SK-N-SH treated with all-trans-retinoic acid at 6 μM for 48 hours (cell line): ENCODE measurements around the gene NIPSNAP3A.

Experiments
- CREB5 ChIP-seq: fragments of 250-450 bp; sonication (Bioruptor Pico); IDR thresholded peaks from 2 replicates; pipeline ENCODE4 v1.5.1; 2020; ENCODE audit warnings: low read depth, mild to moderate bottlenecking, moderate library complexity
- CSDC2 ChIP-seq: fragments of 250-450 bp; sonication (Bioruptor Pico); IDR thresholded peaks from 2 replicates; pipeline ENCODE4 v1.5.0; 2020; ENCODE audit warnings: mild to moderate bottlenecking, moderate library complexity
- CSRNP3 ChIP-seq: fragments of 250-450 bp; sonication (Bioruptor Pico); IDR thresholded peaks from 2 replicates; pipeline ENCODE4 v1.5.1; 2021; ENCODE audit warnings: mild to moderate bottlenecking, moderate library complexity
- GLIS3 ChIP-seq: fragments of 250-450 bp; sonication (Bioruptor Pico); IDR thresholded peaks from 2 replicates; pipeline ENCODE4 v1.5.0; 2020; ENCODE audit warnings: mild to moderate bottlenecking, moderate library complexity
- OSR1 ChIP-seq: fragments of 250-450 bp; sonication (Bioruptor Pico); IDR thresholded peaks from 2 replicates; pipeline ENCODE4 v1.8.0; 2022; ENCODE audit warnings: moderate library complexity, mild to moderate bottlenecking, inconsistent platforms
- PATZ1 ChIP-seq: fragments of 250-450 bp; sonication (Bioruptor Pico); IDR thresholded peaks from 2 replicates; pipeline ENCODE4 v1.8.0; 2020; ENCODE audit warnings: mild to moderate bottlenecking, moderate library complexity, borderline replicate concordance
- SNAI2 ChIP-seq: fragments of 250-450 bp; sonication (Bioruptor Pico); IDR thresholded peaks from 2 replicates; pipeline ENCODE4 v1.5.0; 2020; ENCODE audit warnings: mild to moderate bottlenecking, moderate library complexity
- TOX ChIP-seq: fragments of 250-450 bp; sonication (Bioruptor Pico); IDR thresholded peaks from 2 replicates; pipeline ENCODE4 v1.8.0; 2021; ENCODE audit warnings: mild to moderate bottlenecking, moderate library complexity, borderline replicate concordance
- ZC3H10 ChIP-seq: fragments of 250-450 bp; sonication (Bioruptor Pico); IDR thresholded peaks from 2 replicates; pipeline ENCODE4 v1.5.1; 2021; ENCODE audit warnings: mild to moderate bottlenecking, moderate library complexity
- ZFP3 ChIP-seq: fragments of 250-450 bp; sonication (Bioruptor Pico); IDR thresholded peaks from 2 replicates; pipeline ENCODE4 v1.5.0; 2020; ENCODE audit warnings: mild to moderate bottlenecking, moderate library complexity
- ZNF70 ChIP-seq: fragments of 450-650 bp; formaldehyde crosslinking; IDR thresholded peaks from 2 replicates; pipeline ENCODE4 v1.5.0; 2020; ENCODE audit warnings: mild to moderate bottlenecking, moderate library complexity
- ZNF8 ChIP-seq: fragments of 450-650 bp; formaldehyde crosslinking; IDR thresholded peaks from 2 replicates; pipeline ENCODE4 v1.5.0; 2020; ENCODE audit warnings: mild to moderate bottlenecking, moderate library complexity

GRCh38 chr9:104746798-104747197 lies 685 bp upstream of the NIPSNAP3A start:
- no peak for TF ChIP-seq ZFP3 (CRISPR knock-in tag)
- no peak for TF ChIP-seq ZNF70
- TF ChIP-seq PATZ1 (CRISPR knock-in tag), result no peak
- no peak for TF ChIP-seq ZNF8 (CRISPR knock-in tag)
- TF ChIP-seq TOX (CRISPR knock-in tag), result no peak
- TF ChIP-seq CSDC2 (CRISPR knock-in tag), result no peak
- no peak for TF ChIP-seq GLIS3 (CRISPR knock-in tag)
- TF ChIP-seq OSR1, result no peak
- no peak for TF ChIP-seq SNAI2 (CRISPR knock-in tag)
- TF ChIP-seq ZC3H10 (CRISPR knock-in tag), result no peak
- no peak for TF ChIP-seq CREB5 (CRISPR knock-in tag)
- TF ChIP-seq CSRNP3 (CRISPR knock-in tag), result no peak
